ENCODE data around the gene SPEM2. TPM values are rescaled to one million over a fixed set of nuclear protein-coding genes. Genes with fewer than 3 reads are reported as not detected.

Gene SPEM2
- total RNA-seq, 4 donors from 2014 or later: not detected

- intact Hi-C loops (cut with DNase I; ENCODE audit: low total_unique reads): no loop called here
- DNase-seq: no peak
- peak overlapping the region in 1 of 2 donors; percentile 12 for H3K27ac ChIP-seq
- H3K36me3 ChIP-seq: no peaks in the 10 kb centered on the region
- peaks cover 0 to 28% of the 10 kb centered on the region in 2 donors for H3K27me3 ChIP-seq
- H3K4me3 ChIP-seq: no peak overlapping the region
- peaks cover 0 to 39% of the 10 kb centered on the region in 2 donors for H3K4me1 ChIP-seq
- TF ChIP-seq CTCF (IDR thresholded peaks at IDR 0.05) (no peak), POLR2A (IDR thresholded peaks at IDR 0.05) (no peak)
- H3K9me3 ChIP-seq: no peaks in the 10 kb centered on the region
These were observed 15.8 kb downstream of the SPEM2 start for GRCh38 chr17:7441266-7441665.

- H3K27ac ChIP-seq: no peak overlapping the region
- H3K4me3 ChIP-seq: no peak overlapping the region
- no peaks in the 10 kb centered on the region for H3K9me3 ChIP-seq
- intact Hi-C loops (cut with DNase I; ENCODE audit: low total_unique reads): no loop called here
- H3K4me1 ChIP-seq: peaks cover 0 to 39% of the 10 kb centered on the region in 2 donors
- TF ChIP-seq CTCF (IDR thresholded peaks at IDR 0.05): no peak
- no peak for TF ChIP-seq POLR2A (IDR thresholded peaks at IDR 0.05)
- no peak for DNase-seq
- H3K36me3 ChIP-seq: no peaks in the 10 kb centered on the region
- H3K27me3 ChIP-seq: peaks cover 0 to 28% of the 10 kb centered on the region in 2 donors
These were observed 16.7 kb downstream of the SPEM2 start for GRCh38 chr17:7442142-7442541.

GRCh38 chr17:7443499-7444485, 18.4 kb downstream of the SPEM2 start:
- intact Hi-C loops (cut with DNase I; ENCODE audit: low total_unique reads): no loop called here
- Histone ChIP-seq H3K27me3 (peaks cover 0 to 20% of the 10 kb centered on the region in 2 donors), H3K9me3 (no peaks in the 10 kb centered on the region), H3K36me3 (no peaks in the 10 kb centered on the region), H3K4me1 (peaks cover 0 to 25% of the 10 kb centered on the region in 2 donors), H3K4me3 (no peak overlapping the region), H3K27ac (no peak overlapping the region)
- no peak for TF ChIP-seq POLR2A (IDR thresholded peaks at IDR 0.05)
- TF ChIP-seq CTCF (IDR thresholded peaks at IDR 0.05): no peak
- no peak for DNase-seq

- Histone ChIP-seq H3K4me3 (peak within 1 kb of the TSS in 1 of 2 donors; percentile 4), H3K4me1 (peaks cover 0 to 18% of the 10 kb centered on the region in 2 donors), H3K9me3 (no peaks in the 10 kb centered on the region), H3K36me3 (no peaks in the 10 kb centered on the region), H3K27ac (no peak within 1 kb of the TSS), H3K27me3 (peaks cover 0 to 9% of the 10 kb centered on the region in 2 donors)
- TF ChIP-seq POLR2A (IDR thresholded peaks at IDR 0.05) (no peak), CTCF (IDR thresholded peaks at IDR 0.05) (no peak)
- DNase-seq: peak; percentile 54 to 60
- intact Hi-C loops (cut with DNase I; ENCODE audit: low total_unique reads): no loop called here
These were observed 19.5 kb downstream of the SPEM2 start, which contains the start of gene CHRNB1 for GRCh38 chr17:7444682-7445618. Gene CHRNB1 (plus strand): TSS chr17:7445061. CDS start chr17:7445128, 67 bp downstream.
